PC-9 (cell line): ENCODE results near the gene VEGFB.

Experiments
- CTCF ChIP-seq: fragments of 200-600 bp; sonication (generic); conservative IDR thresholded peaks from 2 replicates; pipeline ENCODE4 v1.6.1; 2017; ENCODE audit warnings: mixed run types, antibody characterized with exemption, mild to moderate bottlenecking, moderate library complexity
- EZH2 ChIP-seq: fragments of 200-600 bp; sonication (generic); IDR thresholded peaks from 2 replicates; pipeline ENCODE4 v1.8.0; 2017; ENCODE audit warnings: antibody characterized with exemption, low read depth

GRCh38 chr11:64250415-64251015, 16.1 kb downstream of the VEGFB start:
- no peak for TF ChIP-seq CTCF
- TF ChIP-seq EZH2, result no peak
